Heart left ventricle (tissue), 16 donors: ENCODE measurements around the gene HMGXB4. TPM values are rescaled to one million over a fixed set of nuclear protein-coding genes. Genes with fewer than 3 reads are reported as not detected.

Experiments used
- ATAC-seq, 4 donors: fragments of 200-7000 bp; cut with Tn5 transposase; one replicate each; pipeline ENCODE4 v1.9.1; 2020 to 2022; ENCODE audit warnings: moderate library complexity in 4 of 4, mild to moderate bottlenecking in 3 of 4, moderate number of reproducible peaks in 1 of 4
- DNase-seq, 5 donors: peaks; one replicate each; pipeline ENCODE4 v3.0.0-alpha.2; 2020
- H3K27ac ChIP-seq, 12 donors: fragments of 200-600 bp; sonication (generic) in 4 of 12; one replicate each; pipeline versions ENCODE4 v1.5.0 to v1.8.0; 2016 to 2022; ENCODE audit warnings: mild to moderate bottlenecking in 2 of 12
- H3K27me3 ChIP-seq, 9 donors: fragments of 200-600 bp; sonication (generic) in 2 of 9; one replicate each; pipeline versions ENCODE4 v1.5.1 to v1.8.0; 2016 to 2022; ENCODE audit warnings: mild to moderate bottlenecking in 3 of 9
- H3K36me3 ChIP-seq, 9 donors: fragments of 200-600 bp; sonication (generic) in 2 of 9; one replicate each; pipeline versions ENCODE4 v1.5.0 to v1.8.0; 2018 to 2022; ENCODE audit warnings: mild to moderate bottlenecking in 2 of 9
- H3K4me1 ChIP-seq, 12 donors: fragments of 200-600 bp; sonication (generic) in 4 of 12; one replicate each; pipeline versions ENCODE4 v1.5.0 to v1.8.0; 2016 to 2022; ENCODE audit warnings: mild to moderate bottlenecking in 3 of 12
- H3K4me3 ChIP-seq, 12 donors: fragments of 200-600 bp; sonication (generic) in 4 of 12; one replicate each; pipeline versions ENCODE4 v1.5.0 to v1.8.0; 2017 to 2022; ENCODE audit warnings: mild to moderate bottlenecking in 9 of 12, moderate library complexity in 4 of 12
- H3K9me3 ChIP-seq, 12 donors: fragments of 200-600 bp; sonication (generic) in 4 of 12; one replicate each; pipeline versions ENCODE4 v1.5.0 to v1.8.0; 2016 to 2022; ENCODE audit warnings: mild to moderate bottlenecking in 1 of 12
- CTCF ChIP-seq, 12 donors: fragments of 200-600 bp; sonication (generic) in 4 of 12; IDR thresholded peaks; one replicate each; pipeline versions ENCODE4 v1.5.0 to v1.8.0; 2018 to 2022; ENCODE audit warnings: antibody characterized with exemption in 12 of 12, mild to moderate bottlenecking in 5 of 12
- POLR2A ChIP-seq, 2 donors: fragments of 450-650 bp; IDR thresholded peaks; one replicate each; pipeline ENCODE4 v1.6.1; 2017; ENCODE audit warnings: antibody characterized with exemption in 2 of 2, mild to moderate bottlenecking in 2 of 2, moderate library complexity in 2 of 2
- WGBS, 4 donors: extraction: QIAGEN DNeasy Blood & Tissue Kit in 2 of 4; methylation state at CpG; one replicate each; pipeline versions ENCODE4 v1.1.5 to v1.1.7; 2013 to 2018; 5-methylcytosine and 5-hydroxymethylcytosine counted together
- intact Hi-C, 10 donors: fragments of 100-400 bp; cut with DNase I; formaldehyde crosslinking; loops; one replicate each; pipeline versions ENCODE4 v1.11.1 to v1.14.2; 2022
- polyA plus RNA-seq, 2 donors: library from polyadenylated mRNA; stranded (reverse); fragments of 200-250 nt; gene quantifications; one replicate each; pipeline ENCODE4 v1.2.3, GENCODE V29; 2013
- total RNA-seq, 9 donors: library from RNA; depleted of rRNA in 2 of 9; stranded (reverse); fragments of >200 nt in 2 of 9; fragmentation: NEBNext Ultra II Directional in 3 of 9; extraction: Animal tissue kit (Norgen Biotek cat#: 25700) in 3 of 9; gene quantifications; one replicate each; pipeline versions ENCODE4 v1.1.0 to v1.2.4, GENCODE V29; 2016 to 2023
- donor health status: ischemic (EF 13 %, LVEDD 7.1; RV severe dilation, severe dysfunction).
- donor health status: healthy with polysubstance abuse.
- donor health status: DM: no; HTN: yes; CAD: no.
- donor health status: DM: no; HTN: no; CAD: no.
- donor health status: ischemic (EF 25% LVEDD 6.9; RV normal size, moderate dysfunction).
- donor health status: ischemic (EF 25% LVEDD 5.7; RV mildly dilated, moderate dysfunction).
- donor health status: healthy.
- donor health status: DM: yes; HTN: yes; CAD: no.
- donor health status: ischemic (EF 35%, LVEDD 5.7; RV mildly dilated, moderate dysfunction).
- donor health status: nonischemic (EF 11% LVEDD 7.7; RV severe dilation, severe dysfunction).
- donor health status: DM: yes; HTN: yes; CAD: no.
- donor health status: PGD.
- donor health status: ischemic (EF 29% LVEDD 5.4; RV normal size, mild dysfunction).
- donor health status: nonischemic (EF 23%, LVEDD 6.1; RV moderate dilation, normal function).

The HMGXB4 gene
- total and polyA plus RNA-seq, 11 donors, result 5.6 to 14.2 (median 8.0) TPM

DNA sequence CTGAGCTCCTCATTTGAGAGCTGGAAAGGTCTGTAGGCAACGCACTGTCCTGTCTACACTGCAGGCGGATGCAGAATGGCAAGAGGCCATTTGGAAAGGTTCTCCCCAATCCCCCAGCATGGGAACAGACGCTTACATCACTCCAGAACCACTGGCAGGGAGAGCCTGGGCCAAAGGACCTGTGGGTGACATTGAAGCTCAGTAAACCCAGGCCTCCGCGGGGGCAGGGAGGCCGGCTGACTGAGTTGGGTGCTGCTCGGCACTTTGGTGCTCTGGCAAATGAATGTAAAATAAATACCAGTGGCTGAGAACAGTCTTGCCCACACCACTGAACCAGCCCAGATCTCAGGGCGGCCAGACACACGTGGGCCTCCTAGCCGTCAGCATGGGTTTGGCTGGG is 64.8 kb downstream of the HMGXB4 start:
- Histone ChIP-seq H3K4me3 (no peak overlapping the region), H3K36me3 (peaks cover 0 to 100% (median 93%) of the 10 kb centered on the region in 9 donors), H3K27me3 (no peaks in the 10 kb centered on the region), H3K9me3 (no peaks in the 10 kb centered on the region), H3K4me1 (peaks cover 0 to 15% (median 6%) of the 10 kb centered on the region in 12 donors), H3K27ac (peak overlapping the region in 10 of 12 donors; percentile 25 to 84 (median 56))
- peak; percentile 43 to 73 (median 67) for DNase-seq
- no peak for TF ChIP-seq POLR2A (IDR thresholded peaks at IDR 0.05)
- TF ChIP-seq CTCF (IDR thresholded peaks at IDR 0.05), result no peak
- peak; percentile 74 to 88 (median 82) for ATAC-seq
- 48 to 69% (median 57%) methylated on average over 10 of the region's 10 CpGs for WGBS, 4 donors
- intact Hi-C loops, result no loop called here

DNA sequence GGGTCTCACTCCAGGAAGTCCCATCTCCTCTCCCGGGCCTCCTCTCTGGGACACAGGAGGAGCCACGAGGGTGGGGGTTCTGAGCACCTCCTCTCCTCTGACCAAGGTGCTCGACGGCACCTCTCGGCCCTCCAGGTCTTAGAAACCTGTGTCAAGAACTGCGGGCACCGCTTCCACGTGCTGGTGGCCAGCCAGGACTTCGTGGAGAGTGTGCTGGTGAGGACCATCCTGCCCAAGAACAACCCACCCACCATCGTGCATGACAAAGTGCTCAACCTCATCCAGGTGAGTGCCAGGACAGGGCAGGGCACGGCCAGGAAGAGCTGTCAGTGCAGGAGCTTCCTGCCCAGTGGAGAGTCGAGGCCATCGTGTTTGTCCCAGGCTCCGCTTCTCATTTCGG is 65.6 kb downstream of the HMGXB4 start:
- Histone ChIP-seq H3K4me1 (peaks cover 0 to 15% (median 6%) of the 10 kb centered on the region in 12 donors), H3K9me3 (no peaks in the 10 kb centered on the region), H3K36me3 (peaks cover 0 to 100% (median 94%) of the 10 kb centered on the region in 9 donors), H3K27me3 (no peaks in the 10 kb centered on the region), H3K4me3 (no peak overlapping the region), H3K27ac (peak overlapping the region in 4 of 12 donors; percentile 59 to 84 (median 66))
- ATAC-seq (no peak), DNase-seq (no peak)
- intact Hi-C loops, result no loop called here
- WGBS, 4 donors, result 87 to 93% (median 90%) methylated on average over 13 to 15 of the region's 15 CpGs
- TF ChIP-seq POLR2A (IDR thresholded peaks at IDR 0.05), result no peak
- TF ChIP-seq CTCF (IDR thresholded peaks at IDR 0.05), result no peak

GRCh38 chr22:35323305-35323704 is 66.0 kb downstream of the HMGXB4 start:
- Histone ChIP-seq H3K4me1 (peaks cover 0 to 15% (median 6%) of the 10 kb centered on the region in 12 donors), H3K36me3 (peaks cover 0 to 100% (median 94%) of the 10 kb centered on the region in 9 donors), H3K4me3 (no peak overlapping the region), H3K27me3 (no peaks in the 10 kb centered on the region), H3K9me3 (no peaks in the 10 kb centered on the region), H3K27ac (no peak overlapping the region)
- ATAC-seq, result no peak
- no peak for DNase-seq
- intact Hi-C loops, result no loop called here
- 94 to 95% (median 95%) methylated on average over 9 to 11 of the region's 11 CpGs for WGBS, 4 donors
- TF ChIP-seq CTCF (IDR thresholded peaks at IDR 0.05) (no peak), POLR2A (IDR thresholded peaks at IDR 0.05) (no peak)

DNA sequence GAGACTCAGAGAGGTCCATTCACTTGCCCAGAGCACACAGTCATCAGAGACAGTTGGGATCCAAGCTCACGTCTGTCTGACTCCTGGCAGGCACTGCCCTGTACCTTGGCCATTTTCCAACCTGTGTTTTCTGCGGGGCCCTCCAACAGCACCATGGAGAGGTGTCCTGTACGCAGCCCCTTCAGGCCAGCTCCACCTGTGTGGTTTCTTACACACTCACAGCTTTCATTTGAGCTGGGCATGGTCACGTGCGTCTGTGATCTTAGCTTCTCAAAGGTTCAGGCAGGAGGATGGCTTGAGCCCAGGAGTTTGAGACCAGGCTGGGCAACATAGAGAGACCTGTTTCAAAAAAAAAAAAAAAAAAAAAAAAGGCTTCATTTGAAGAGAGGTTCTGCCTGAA is 66.8 kb downstream of the HMGXB4 start:
- H3K4me1 ChIP-seq, result peaks cover 0 to 15% (median 6%) of the 10 kb centered on the region in 12 donors
- H3K27ac ChIP-seq, result no peak overlapping the region
- TF ChIP-seq CTCF (IDR thresholded peaks at IDR 0.05) (no peak), POLR2A (IDR thresholded peaks at IDR 0.05) (no peak)
- intact Hi-C loops, result no loop called here
- H3K36me3 ChIP-seq, result peaks cover 0 to 100% (median 91%) of the 10 kb centered on the region in 9 donors
- ATAC-seq (no peak), DNase-seq (no peak)
- H3K4me3 ChIP-seq, result no peak overlapping the region
- 66 to 75% (median 69%) methylated on average over 5 of the region's 5 CpGs for WGBS, 4 donors
- H3K27me3 ChIP-seq, result no peaks in the 10 kb centered on the region
- H3K9me3 ChIP-seq, result no peaks in the 10 kb centered on the region
